OCI-LY3 (cell line): Measurements from ENCODE around the gene SUCNR1.
A peak's percentile ranks its signal among the peaks of the same experiment; 100 is the strongest.
"Not testable (repeated sequence)": the region's sequence is repeated elsewhere in the genome, so short reads cannot be mapped to it uniquely, and the experiment has no call there.

Source experiments
- H2AFZ ChIP-seq: fragments of 200-600, 300-600 bp; shearing (Covaris generic); 2 replicates; pipeline ENCODE4 v1.6.0; 2014; ENCODE audit warnings: antibody characterized with exemption, low read depth, low read length
- H3K27ac ChIP-seq: fragments of 200-600, 300-600 bp; sonication (generic); 2 replicates; pipeline ENCODE4 v1.5.1; 2014; ENCODE audit warnings: mild to moderate bottlenecking, low read length, moderate library complexity, mixed read lengths
- H3K27me3 ChIP-seq: fragments of 200-600, 300-600 bp; sonication (generic); 2 replicates; pipeline ENCODE4 v1.6.1; 2014; ENCODE audit warnings: low read depth, low read length, mixed read lengths
- H3K36me3 ChIP-seq: fragments of 200-600, 300-600 bp; sonication (generic); replicated peaks from 2 replicates; pipeline ENCODE3; 2014; ENCODE audit warnings: low read depth, low read length, mixed read lengths
- H3K4me1 ChIP-seq: fragments of 300-600, 200-600 bp; sonication (generic); 2 replicates; pipeline ENCODE4 v1.6.1; 2014; ENCODE audit warnings: low read length, mixed read lengths
- H3K4me2 ChIP-seq: fragments of 200-600, 300-600 bp; sonication (generic); 2 replicates; pipeline ENCODE4 v1.6.1; 2014; ENCODE audit warnings: low read length, mixed read lengths
- H3K4me3 ChIP-seq: fragments of 300-600, 200-600 bp; sonication (generic); 2 replicates; pipeline ENCODE4 v1.5.1; 2014; ENCODE audit warnings: antibody characterized with exemption, mild to moderate bottlenecking, low read length, moderate library complexity
- H3K79me2 ChIP-seq: fragments of 300-600, 200-600 bp; shearing (Covaris generic); 2 replicates; pipeline ENCODE4 v1.6.1; 2014; ENCODE audit warnings: mild to moderate bottlenecking, low read length, mixed read lengths
- H3K9ac ChIP-seq: fragments of 300-600, 200-600 bp; shearing (Covaris generic); 2 replicates; pipeline ENCODE4 v1.6.0; 2014; ENCODE audit warnings: mild to moderate bottlenecking, low read length, moderate library complexity
- H3K9me3 ChIP-seq: fragments of 200-600, 300-600 bp; shearing (Covaris generic); 2 replicates; pipeline ENCODE4 v1.6.1; 2014; ENCODE audit warnings: low read length, mixed read lengths; ENCODE audit not compliant: insufficient read depth
- H4K20me1 ChIP-seq: fragments of 200-600, 300-600 bp; sonication (generic); 2 replicates; pipeline ENCODE4 v1.6.1; 2016; ENCODE audit warnings: low read length, mixed read lengths; ENCODE audit not compliant: insufficient read depth
- EZH2phosphoT487 ChIP-seq: fragments of 200-600 bp; shearing (Covaris generic); IDR thresholded peaks from 2 replicates; pipeline ENCODE4 v1.6.1; 2018; ENCODE audit warnings: antibody characterized with exemption, mixed run types, low read depth
- TF ChIP-seq, protein P1 (sequence below): fragments of 200-600, 300-600 bp; sonication (generic); IDR thresholded peaks from 2 replicates; pipeline ENCODE4 v1.5.1; 2014; ENCODE audit warnings: antibody characterized with exemption, low read length, low read depth

SUCNR1 gene

DNA sequence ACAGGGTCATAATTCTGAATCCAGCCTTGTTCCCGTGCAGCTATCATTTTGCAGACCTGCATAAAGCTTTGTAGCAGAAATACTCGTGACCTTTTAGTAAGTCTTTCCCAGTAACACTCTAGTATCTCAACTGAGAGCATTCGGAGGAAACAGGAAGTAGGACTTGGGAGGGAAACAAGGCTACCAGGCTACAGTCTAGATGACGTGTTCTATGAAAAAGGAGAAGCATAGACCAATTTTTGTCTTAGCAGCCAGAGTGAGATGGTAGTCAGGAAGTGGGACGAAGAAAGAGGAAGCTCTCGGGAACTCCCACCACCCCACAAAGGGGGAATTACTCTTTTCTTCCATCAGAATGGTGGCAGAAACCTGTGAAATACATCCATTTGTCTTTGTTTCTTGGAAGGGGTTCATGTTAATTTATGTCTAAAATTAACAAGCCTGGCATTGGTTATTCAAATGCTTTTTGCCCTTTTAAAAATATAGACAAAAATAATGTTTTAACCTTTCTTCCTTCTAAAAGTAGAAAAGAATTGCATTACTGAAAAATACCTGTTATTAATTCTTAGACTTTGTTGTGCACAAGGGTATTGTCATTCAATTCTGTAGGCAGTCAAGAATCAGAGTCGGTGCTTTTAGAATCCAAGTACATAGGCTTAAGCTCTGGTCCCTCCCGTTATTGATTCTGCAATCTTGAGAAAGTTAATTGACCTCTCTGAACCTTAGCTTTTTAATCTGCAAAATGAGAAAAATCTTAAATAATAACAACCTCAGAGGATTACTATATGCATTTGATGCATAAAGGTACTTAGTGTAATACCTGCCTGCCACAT is 1.6 kb upstream of the SUCNR1 start:
- H3K27ac ChIP-seq, result peak overlapping the region; percentile 82

DNA sequence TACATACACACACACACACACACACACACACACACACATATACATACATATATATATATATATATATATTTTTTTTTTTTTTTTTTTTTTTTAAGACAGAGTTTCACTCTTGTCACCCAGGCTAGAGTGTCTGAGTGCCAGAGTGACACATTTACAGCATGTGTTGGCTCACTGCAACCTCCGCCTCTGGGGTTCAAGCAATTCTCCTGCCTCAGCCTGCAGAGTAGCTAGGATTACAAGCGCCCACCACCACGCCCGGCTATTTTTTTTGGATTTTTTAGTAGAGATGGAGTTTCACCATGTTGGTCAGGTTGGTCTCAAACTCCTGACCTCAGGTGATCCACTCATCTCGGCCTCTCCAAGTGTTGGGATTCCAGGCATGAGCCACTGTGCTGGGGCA is 636 bp downstream of the SUCNR1 start:
- peaks cover 46% of the 10 kb centered on the region for H3K4me1 ChIP-seq
- not testable (repeated sequence) for H3K9ac ChIP-seq, H3K36me3 ChIP-seq

More for the DNA sequence above, 1.6 kb upstream of the SUCNR1 start:
- Histone ChIP-seq H3K36me3 (no peaks in the 10 kb centered on the region), H3K27me3 (no peaks in the 10 kb centered on the region), H3K4me3 (peak overlapping the region; percentile 58), H4K20me1 (no peaks in the 10 kb centered on the region), H3K4me2 (peak overlapping the region; percentile 81), H3K9ac (peak overlapping the region; percentile 42), H3K4me1 (peaks cover 43% of the 10 kb centered on the region), H3K9me3 (no peaks in the 10 kb centered on the region), H3K79me2 (no peaks in the 10 kb centered on the region), H2AFZ (peak overlapping the region; percentile 74)
- TF ChIP-seq, protein P1, sequence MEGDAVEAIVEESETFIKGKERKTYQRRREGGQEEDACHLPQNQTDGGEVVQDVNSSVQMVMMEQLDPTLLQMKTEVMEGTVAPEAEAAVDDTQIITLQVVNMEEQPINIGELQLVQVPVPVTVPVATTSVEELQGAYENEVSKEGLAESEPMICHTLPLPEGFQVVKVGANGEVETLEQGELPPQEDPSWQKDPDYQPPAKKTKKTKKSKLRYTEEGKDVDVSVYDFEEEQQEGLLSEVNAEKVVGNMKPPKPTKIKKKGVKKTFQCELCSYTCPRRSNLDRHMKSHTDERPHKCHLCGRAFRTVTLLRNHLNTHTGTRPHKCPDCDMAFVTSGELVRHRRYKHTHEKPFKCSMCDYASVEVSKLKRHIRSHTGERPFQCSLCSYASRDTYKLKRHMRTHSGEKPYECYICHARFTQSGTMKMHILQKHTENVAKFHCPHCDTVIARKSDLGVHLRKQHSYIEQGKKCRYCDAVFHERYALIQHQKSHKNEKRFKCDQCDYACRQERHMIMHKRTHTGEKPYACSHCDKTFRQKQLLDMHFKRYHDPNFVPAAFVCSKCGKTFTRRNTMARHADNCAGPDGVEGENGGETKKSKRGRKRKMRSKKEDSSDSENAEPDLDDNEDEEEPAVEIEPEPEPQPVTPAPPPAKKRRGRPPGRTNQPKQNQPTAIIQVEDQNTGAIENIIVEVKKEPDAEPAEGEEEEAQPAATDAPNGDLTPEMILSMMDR, result no peak
- no peak for TF ChIP-seq EZH2phosphoT487

DNA sequence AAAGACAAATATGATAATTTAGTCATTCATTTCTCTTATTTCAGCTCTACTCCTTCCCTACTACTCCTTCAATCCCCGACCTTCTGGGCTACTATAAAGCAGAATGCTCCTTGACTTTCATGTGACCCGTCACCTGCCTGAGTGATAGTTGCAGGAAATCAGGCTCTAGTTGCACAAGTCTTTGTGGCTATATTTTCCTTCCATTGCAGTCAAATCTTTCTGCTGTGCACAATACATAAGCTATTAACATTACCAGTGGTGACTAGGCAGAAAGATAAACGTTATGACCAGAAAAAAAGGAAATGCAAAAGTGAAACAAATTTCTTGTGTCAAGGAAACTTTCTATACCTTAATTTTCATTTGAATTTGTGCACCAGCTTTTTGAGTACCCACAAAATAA is 2.3 kb downstream of the SUCNR1 start:
- TF ChIP-seq EZH2phosphoT487, result no peak
- TF ChIP-seq, protein P1, result no peak
- Histone ChIP-seq H3K27ac (peak overlapping the region; percentile 29), H2AFZ (peak overlapping the region; percentile 94), H3K9ac (peak overlapping the region; percentile 35; the same call in 1 of the 2 replicates), H3K9me3 (no peaks in the 10 kb centered on the region), H3K4me2 (peak overlapping the region; percentile 76), H3K27me3 (no peaks in the 10 kb centered on the region), H3K4me1 (peaks cover 63% of the 10 kb centered on the region), H3K79me2 (no peaks in the 10 kb centered on the region), H3K4me3 (peak overlapping the region; percentile 48), H4K20me1 (no peaks in the 10 kb centered on the region), H3K36me3 (no peaks in the 10 kb centered on the region)

More for the DNA sequence above, 636 bp downstream of the SUCNR1 start:
- not testable (repeated sequence) for H3K4me3 ChIP-seq, H3K9me3 ChIP-seq, H2AFZ ChIP-seq, H3K27ac ChIP-seq, H3K79me2 ChIP-seq, H4K20me1 ChIP-seq, H3K4me2 ChIP-seq, H3K27me3 ChIP-seq

DNA sequence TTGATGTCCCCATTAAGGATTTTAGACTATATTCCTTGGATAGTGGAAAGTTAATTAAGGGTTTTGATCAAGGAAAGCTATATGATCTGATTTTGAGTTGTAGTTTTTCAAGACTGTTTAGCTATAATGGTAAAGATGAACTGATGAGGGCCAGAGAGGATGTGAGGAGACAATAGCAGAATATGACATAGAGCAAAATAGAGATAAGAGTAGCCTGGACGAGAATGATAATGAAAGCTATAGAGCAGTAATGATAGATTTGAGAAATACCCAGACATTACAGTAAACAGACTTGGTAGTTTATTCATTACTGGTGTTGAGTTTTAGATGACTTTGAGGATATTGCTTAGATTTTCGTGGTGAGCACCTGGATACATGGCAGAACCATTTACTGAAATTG is 3.8 kb downstream of the SUCNR1 start:
- no peaks in the 10 kb centered on the region for H4K20me1 ChIP-seq
- TF ChIP-seq, protein P1, result no peak
- TF ChIP-seq EZH2phosphoT487, result no peak
- H3K79me2 ChIP-seq, result no peaks in the 10 kb centered on the region
- H3K4me1 ChIP-seq, result peaks cover 49% of the 10 kb centered on the region
- no peak overlapping the region for H3K9ac ChIP-seq
- no peaks in the 10 kb centered on the region for H3K9me3 ChIP-seq
- no peak overlapping the region for H3K4me2 ChIP-seq
- H3K36me3 ChIP-seq, result no peaks in the 10 kb centered on the region
- H3K27me3 ChIP-seq, result no peaks in the 10 kb centered on the region
- no peak overlapping the region for H3K27ac ChIP-seq
- 0 out of 2 replicates have a peak overlapping the region, but pooled peaks have one; percentile 13 for H2AFZ ChIP-seq
- H3K4me3 ChIP-seq, result no peak overlapping the region
